CD4-positive, alpha-beta T cell treated with Interleukin-1 beta for 1 hour (primary cell): ENCODE data around the gene GRB10.
"Not testable (repeated sequence)": the region's sequence is repeated elsewhere in the genome, so short reads cannot be mapped to it uniquely, and the experiment has no call there.

Experiments used
- DNase-seq, 2 donors: peaks; one replicate each; pipeline ENCODE4 v3.0.0-alpha.2; 2020 to 2022

The GRB10 gene

GRCh38 chr7:50565977-50566376, 216.7 kb downstream of the GRB10 start:
- no peak for DNase-seq

GRCh38 chr7:50565559-50565916, 217.2 kb downstream of the GRB10 start:
- no peak for DNase-seq

GRCh38 chr7:50564640-50565558, 217.8 kb downstream of the GRB10 start, which contains the start of gene DDC:
Gene DDC, minus strand, starts transcription at chr7:50565405. Its CDS starts 21,320 bp downstream, at chr7:50544085.
- DNase-seq = no peak

GRCh38 chr7:50564171-50564570, 218.5 kb downstream of the GRB10 start:
- no peak for DNase-seq

- no peak for DNase-seq
Observed at GRCh38 chr7:50562136-50562535, 220.6 kb downstream of the GRB10 start.

GRCh38 chr7:50560865-50561351, 221.8 kb downstream of the GRB10 start:
- DNase-seq = no peak

GRCh38 chr7:50559881-50560280, 222.8 kb downstream of the GRB10 start:
- DNase-seq = no peak

- DNase-seq = no peak
Observed at GRCh38 chr7:50558294-50559053, 224.2 kb downstream of the GRB10 start.

GRCh38 chr7:50557099-50557498, 225.6 kb downstream of the GRB10 start:
- DNase-seq = no peak

- no peak for DNase-seq
Observed at GRCh38 chr7:50556247-50556991, 226.3 kb downstream of the GRB10 start.

- DNase-seq = no peak
Observed at GRCh38 chr7:50555594-50556140, 227.0 kb downstream of the GRB10 start.

- DNase-seq = no peak
Observed at GRCh38 chr7:50554431-50555322, 228.0 kb downstream of the GRB10 start.

- DNase-seq = no peak
Observed at GRCh38 chr7:50553973-50554372, 228.7 kb downstream of the GRB10 start.

GRCh38 chr7:50552921-50553320, 229.8 kb downstream of the GRB10 start:
- DNase-seq = no peak

- DNase-seq = no peak
Observed at GRCh38 chr7:50552139-50552538, 230.6 kb downstream of the GRB10 start.

GRCh38 chr7:50545613-50546012, 237.1 kb downstream of the GRB10 start:
- DNase-seq = not testable (repeated sequence)

GRCh38 chr7:50544992-50545391, 237.7 kb downstream of the GRB10 start:
- no peak for DNase-seq

- DNase-seq = no peak
Observed at GRCh38 chr7:50543776-50544442, 238.8 kb downstream of the GRB10 start.

GRCh38 chr7:50542132-50542531, 240.6 kb downstream of the GRB10 start:
- no peak for DNase-seq

GRCh38 chr7:50540785-50541579, 241.7 kb downstream of the GRB10 start:
- no peak for DNase-seq
